G401 (cell line): ENCODE data around the gene IL1RAPL2. TPM values are rescaled to one million over a fixed set of nuclear protein-coding genes. Genes with fewer than 3 reads are reported as not detected.
"Not testable (repeated sequence)": the region's sequence is repeated elsewhere in the genome, so short reads cannot be mapped to it uniquely, and the experiment has no call there.

Experiments
- DNase-seq: peaks from one replicate; pipeline ENCODE4 v3.0.0-alpha.2; 2015; ENCODE audit warnings: low spot score
- in situ Hi-C: cut with HindIII; loops from 2 replicates; pipeline ENCODE4 v1.10.0; 2016; ENCODE audit warnings: low sequenced_read_pairs, mixed read lengths
- total RNA-seq: library from RNA; depleted of rRNA; stranded (reverse); fragments of >200 nt; shearing (Covaris generic); gene quantifications from 2 replicates; pipeline ENCODE4 v1.2.3, GENCODE V29; 2014

IL1RAPL2 gene
- total RNA-seq, 1 experiment from 2014 or later: not detected

- in situ Hi-C loops: no loop called here
Observed at GRCh38 chrX:105610411-105610810, 1044.4 kb downstream of the IL1RAPL2 start.

GRCh38 chrX:105618393-105619101 lies 1052.5 kb downstream of the IL1RAPL2 start:
- in situ Hi-C loops: no loop called here

More at GRCh38 chrX:105610411-105610810, 1044.4 kb downstream of the IL1RAPL2 start:
- DNase-seq: no peak

GRCh38 chrX:105634180-105634579 lies 1068.2 kb downstream of the IL1RAPL2 start:
- in situ Hi-C loops: no loop called here
- no peak for DNase-seq

More at GRCh38 chrX:105618393-105619101, 1052.5 kb downstream of the IL1RAPL2 start:
- DNase-seq: no peak

GRCh38 chrX:105635794-105636193 lies 1069.8 kb downstream of the IL1RAPL2 start:
- in situ Hi-C loops: no loop called here

GRCh38 chrX:105636667-105637066 lies 1070.7 kb downstream of the IL1RAPL2 start:
- no peak for DNase-seq
- in situ Hi-C loops: no loop called here

More at GRCh38 chrX:105635794-105636193, 1069.8 kb downstream of the IL1RAPL2 start:
- no peak for DNase-seq

- DNase-seq: no peak
- in situ Hi-C loops: no loop called here
Observed at GRCh38 chrX:105645667-105646357, 1079.8 kb downstream of the IL1RAPL2 start.

GRCh38 chrX:105646592-105647372 lies 1080.8 kb downstream of the IL1RAPL2 start:
- in situ Hi-C loops: no loop called here
- no peak for DNase-seq

GRCh38 chrX:105647749-105648148 lies 1081.8 kb downstream of the IL1RAPL2 start:
- no peak for DNase-seq

GRCh38 chrX:105648732-105649131 lies 1082.7 kb downstream of the IL1RAPL2 start:
- DNase-seq: no peak
- in situ Hi-C loops: no loop called here

More at GRCh38 chrX:105647749-105648148, 1081.8 kb downstream of the IL1RAPL2 start:
- in situ Hi-C loops: no loop called here

- in situ Hi-C loops: no loop called here
- no peak for DNase-seq
Observed at GRCh38 chrX:105650577-105650976, 1084.6 kb downstream of the IL1RAPL2 start.

- DNase-seq: no peak
- in situ Hi-C loops: no loop called here
Observed at GRCh38 chrX:105650986-105651385, 1085.0 kb downstream of the IL1RAPL2 start.

- no peak for DNase-seq
- in situ Hi-C loops: no loop called here
Observed at GRCh38 chrX:105653891-105654290, 1087.9 kb downstream of the IL1RAPL2 start.

GRCh38 chrX:105658136-105658535 lies 1092.1 kb downstream of the IL1RAPL2 start:
- in situ Hi-C loops: no loop called here

GRCh38 chrX:105662248-105662647 lies 1096.2 kb downstream of the IL1RAPL2 start:
- in situ Hi-C loops: no loop called here
- DNase-seq: no peak

More at GRCh38 chrX:105658136-105658535, 1092.1 kb downstream of the IL1RAPL2 start:
- no peak for DNase-seq

- no peak for DNase-seq
- in situ Hi-C loops: no loop called here
Observed at GRCh38 chrX:105664243-105664642, 1098.2 kb downstream of the IL1RAPL2 start.

- DNase-seq, in situ Hi-C loops: not testable (repeated sequence)
Observed at GRCh38 chrX:105684288-105684687, 1118.3 kb downstream of the IL1RAPL2 start.

GRCh38 chrX:105694839-105695238 lies 1128.8 kb downstream of the IL1RAPL2 start:
- DNase-seq: no peak

GRCh38 chrX:105695451-105695850 lies 1129.5 kb downstream of the IL1RAPL2 start:
- DNase-seq: no peak
- in situ Hi-C loops: no loop called here

More at GRCh38 chrX:105694839-105695238, 1128.8 kb downstream of the IL1RAPL2 start:
- in situ Hi-C loops: no loop called here

- in situ Hi-C loops: no loop called here
- no peak for DNase-seq
Observed at GRCh38 chrX:105696870-105697269, 1130.9 kb downstream of the IL1RAPL2 start.
